Measurements from ENCODE around the gene RAB34. TPM values are rescaled to one million over a fixed set of nuclear protein-coding genes. Genes with fewer than 3 reads are reported as not detected.

The RAB34 gene
- total RNA-seq, 1 experiment from 2014 or later, result 189 TPM

DNA sequence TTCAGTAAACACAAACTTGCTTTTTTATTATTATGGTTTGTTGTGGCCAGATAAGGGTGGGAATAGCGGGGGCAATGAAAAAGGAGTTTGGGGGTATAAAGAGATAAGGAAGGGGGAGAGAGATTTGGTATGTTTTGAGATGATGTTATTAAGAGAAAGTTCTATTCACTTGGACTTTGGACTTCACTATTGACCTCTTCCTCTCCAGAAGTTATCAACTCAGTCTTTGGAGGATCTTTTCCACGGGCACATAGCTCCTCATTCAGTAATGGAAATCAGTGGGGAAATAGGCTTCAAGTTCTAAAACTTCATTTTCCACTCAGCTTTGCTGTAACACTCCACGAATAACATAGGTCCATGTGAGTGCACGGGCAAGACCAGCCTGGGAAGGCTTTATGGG lies 29.2 kb downstream of the RAB34 start:
- TF ChIP-seq, protein P1, sequence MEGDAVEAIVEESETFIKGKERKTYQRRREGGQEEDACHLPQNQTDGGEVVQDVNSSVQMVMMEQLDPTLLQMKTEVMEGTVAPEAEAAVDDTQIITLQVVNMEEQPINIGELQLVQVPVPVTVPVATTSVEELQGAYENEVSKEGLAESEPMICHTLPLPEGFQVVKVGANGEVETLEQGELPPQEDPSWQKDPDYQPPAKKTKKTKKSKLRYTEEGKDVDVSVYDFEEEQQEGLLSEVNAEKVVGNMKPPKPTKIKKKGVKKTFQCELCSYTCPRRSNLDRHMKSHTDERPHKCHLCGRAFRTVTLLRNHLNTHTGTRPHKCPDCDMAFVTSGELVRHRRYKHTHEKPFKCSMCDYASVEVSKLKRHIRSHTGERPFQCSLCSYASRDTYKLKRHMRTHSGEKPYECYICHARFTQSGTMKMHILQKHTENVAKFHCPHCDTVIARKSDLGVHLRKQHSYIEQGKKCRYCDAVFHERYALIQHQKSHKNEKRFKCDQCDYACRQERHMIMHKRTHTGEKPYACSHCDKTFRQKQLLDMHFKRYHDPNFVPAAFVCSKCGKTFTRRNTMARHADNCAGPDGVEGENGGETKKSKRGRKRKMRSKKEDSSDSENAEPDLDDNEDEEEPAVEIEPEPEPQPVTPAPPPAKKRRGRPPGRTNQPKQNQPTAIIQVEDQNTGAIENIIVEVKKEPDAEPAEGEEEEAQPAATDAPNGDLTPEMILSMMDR (conservative IDR thresholded peaks at IDR 0.05), result no peak
- Histone ChIP-seq H3K23me2 (ENCODE audit: insufficient read length, low read depth, low read length, poor library complexity, severe bottlenecking) (no peaks in the 10 kb centered on the region), H2BK15ac (ENCODE audit: low read depth, low read length) (no peak overlapping the region), H3K14ac (ENCODE audit: insufficient read depth, low read length) (no peak overlapping the region), H3K79me1 (ENCODE audit: insufficient read depth, low read depth, low read length, poor library complexity, severe bottlenecking) (no peaks in the 10 kb centered on the region), H4K5ac (ENCODE audit: insufficient read length, low read depth, low read length) (no peak overlapping the region), H3K23ac (ENCODE audit: insufficient read length, low read depth, low read length) (no peak overlapping the region), H3K56ac (ENCODE audit: insufficient read length, low read depth, low read length) (no peak overlapping the region), H4K8ac (replicated peaks; ENCODE audit: insufficient read length, low read depth, low read length) (no peak overlapping the region), H4K20me1 (ENCODE audit: control insufficient read depth, insufficient read depth, insufficient read length) (no peaks in the 10 kb centered on the region), H3K9me3 (ENCODE audit: control insufficient read depth, low read depth, low read length) (no peaks in the 10 kb centered on the region), H3T11ph (ENCODE audit: low read length) (no peak overlapping the region), H3K27me3 (ENCODE audit: insufficient read depth, low read length) (peaks cover 1% of the 10 kb centered on the region; the same call in 1 of the 2 replicates), H2BK20ac (ENCODE audit: low read depth, low read length, poor library complexity, severe bottlenecking) (no peak overlapping the region), H3K4me2 (ENCODE audit: insufficient read depth, insufficient read length, low read length) (no peak overlapping the region), H2BK12ac (ENCODE audit: insufficient read length, low read depth, low read length) (no peak overlapping the region), H3K4ac (ENCODE audit: low read depth, low read length) (no peak overlapping the region), H4K91ac (ENCODE audit: insufficient read length, low read depth, low read length) (no peak overlapping the region), H2BK120ac (ENCODE audit: low read depth, low read length, poor library complexity, severe bottlenecking) (no peak overlapping the region), H3K79me2 (ENCODE audit: insufficient read depth, low read length) (no peaks in the 10 kb centered on the region), H3K18ac (ENCODE audit: insufficient read length, low read depth, low read length) (no peak overlapping the region), H2BK5ac (ENCODE audit: insufficient read length, low read length) (no peak overlapping the region), H3K4me1 (ENCODE audit: insufficient read depth, low read length) (no peaks in the 10 kb centered on the region), H2AK5ac (ENCODE audit: insufficient read length, low read length) (no peak overlapping the region), H3K9ac (ENCODE audit: extremely low read depth, insufficient read length, low read length) (no peak overlapping the region), H2AFZ (ENCODE audit: low read length) (no peak overlapping the region), H3K27ac (ENCODE audit: insufficient read length, low read depth, low read length) (no peak overlapping the region)
- H3K27me3 Mint-ChIP-seq (ENCODE audit: low read depth), result no peaks in the 10 kb centered on the region
- H3K4me1 Mint-ChIP-seq, result no peaks in the 10 kb centered on the region
- H3K36me3 Mint-ChIP-seq (ENCODE audit: insufficient read depth in 1 of 3, low read depth in 3 of 3), result peaks cover 60 to 98% (median 79%) of the 10 kb centered on the region in 3 experiments; a peak in 6 of 7 replicates
- no peak overlapping the region for H3K4me3 Mint-ChIP-seq
- WGBS (ENCODE audit: extremely low coverage, insufficient read length, low lambda C conversion rate), result no CpG with 5 or more reads among the region's 4 CpGs
- DNase-seq, result no peak
- H3K9me3 Mint-ChIP-seq, result no peaks in the 10 kb centered on the region
- no peak overlapping the region for H3K27ac Mint-ChIP-seq

All from H9 (cell line).